GM12873 (cell line): ENCODE results near the gene ADAM11.

ENCODE experiments used
- CTCF ChIP-seq: IDR thresholded peaks from 2 replicates; pipeline ENCODE4 v1.5.1; 2012; ENCODE audit warnings: low read depth, mild to moderate bottlenecking, moderate library complexity, low read length, control low read depth; ENCODE audit not compliant: insufficient read depth; ENCODE audit errors: missing control alignments

Gene ADAM11

GRCh38 chr17:44769230-44769629 lies 10.4 kb downstream of the ADAM11 start:
- no peak for TF ChIP-seq CTCF

GRCh38 chr17:44769647-44770084 lies 10.9 kb downstream of the ADAM11 start:
- no peak for TF ChIP-seq CTCF

- no peak for TF ChIP-seq CTCF
Observed at GRCh38 chr17:44770166-44770925, 11.6 kb downstream of the ADAM11 start.

- no peak for TF ChIP-seq CTCF
Observed at GRCh38 chr17:44772308-44773045, 13.7 kb downstream of the ADAM11 start.

GRCh38 chr17:44773140-44773539 lies 14.4 kb downstream of the ADAM11 start:
- TF ChIP-seq CTCF, result no peak

- peak; percentile 100 for TF ChIP-seq CTCF
Observed at GRCh38 chr17:44774271-44775135, 15.7 kb downstream of the ADAM11 start.
